CD4-positive, alpha-beta T cell treated with Interleukin-12 subunit alpha and Interleukin-12 subunit beta, for 1 hour (primary cell): ENCODE data around the gene RTF1.

ENCODE experiments used
- DNase-seq: peaks from one replicate; pipeline ENCODE4 v3.0.0-alpha.2; 2020

The RTF1 gene

GRCh38 chr15:41510728-41511127 lies 93.8 kb downstream of the RTF1 start:
- DNase-seq: no peak

DNA sequence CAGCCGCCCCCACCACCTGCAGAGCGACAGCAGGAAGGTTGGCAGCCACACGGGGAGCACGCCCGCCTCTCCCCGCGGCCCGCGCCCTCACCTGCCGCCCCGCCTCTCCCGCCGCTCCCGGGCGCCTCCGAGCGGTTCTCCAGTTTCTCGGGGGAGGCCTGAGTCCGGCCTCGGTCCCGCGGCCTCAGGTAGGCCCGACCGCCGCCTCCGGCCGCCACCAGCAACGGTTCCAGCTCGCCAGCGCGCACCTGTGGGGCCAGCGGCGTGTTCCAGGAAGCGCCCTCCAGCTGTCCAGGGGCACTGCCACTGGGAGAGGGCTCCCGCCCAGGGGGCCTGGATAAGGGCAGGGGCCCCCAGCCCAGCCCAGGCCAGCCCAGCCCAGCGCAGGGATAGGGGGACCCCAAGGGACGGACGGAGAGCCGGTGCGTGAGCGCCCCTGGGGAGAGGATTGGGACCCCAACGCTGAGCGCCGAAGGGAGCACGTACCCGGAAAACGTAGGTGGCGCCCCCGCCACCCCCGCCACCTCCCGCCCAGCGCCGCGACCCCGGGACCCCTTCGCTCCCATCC lies 94.5 kb downstream of the RTF1 start:
- DNase-seq: no peak

DNA sequence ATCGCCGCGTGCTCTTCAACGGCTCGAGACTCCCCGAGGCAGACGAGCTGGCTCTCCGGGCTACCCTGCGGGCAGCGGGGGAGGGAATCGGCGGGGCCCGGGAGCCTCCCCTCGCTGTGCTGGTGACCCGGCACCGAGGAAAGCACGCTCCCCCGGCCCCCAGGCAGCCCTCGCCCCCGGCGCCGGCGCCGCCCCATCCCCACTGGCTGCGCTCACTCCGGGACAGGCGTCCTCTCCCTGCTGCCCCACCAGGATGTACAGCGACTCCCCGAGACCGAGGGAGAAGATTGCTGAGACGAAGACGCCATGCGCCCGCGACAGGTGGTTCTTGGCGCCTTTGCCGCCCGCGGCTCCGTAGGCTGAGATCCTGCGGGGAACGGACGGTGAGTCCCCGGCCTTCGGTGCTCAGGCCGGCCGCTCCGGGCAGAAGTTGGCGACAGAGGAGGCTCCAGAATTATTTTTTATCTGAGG lies 95.0 kb downstream of the RTF1 start:
- DNase-seq: peak; percentile 21

- DNase-seq: no peak
Measured at GRCh38 chr15:41512512-41512939, 95.6 kb downstream of the RTF1 start.

GRCh38 chr15:41512940-41513505 lies 96.1 kb downstream of the RTF1 start:
- DNase-seq: peak; percentile 39

DNA sequence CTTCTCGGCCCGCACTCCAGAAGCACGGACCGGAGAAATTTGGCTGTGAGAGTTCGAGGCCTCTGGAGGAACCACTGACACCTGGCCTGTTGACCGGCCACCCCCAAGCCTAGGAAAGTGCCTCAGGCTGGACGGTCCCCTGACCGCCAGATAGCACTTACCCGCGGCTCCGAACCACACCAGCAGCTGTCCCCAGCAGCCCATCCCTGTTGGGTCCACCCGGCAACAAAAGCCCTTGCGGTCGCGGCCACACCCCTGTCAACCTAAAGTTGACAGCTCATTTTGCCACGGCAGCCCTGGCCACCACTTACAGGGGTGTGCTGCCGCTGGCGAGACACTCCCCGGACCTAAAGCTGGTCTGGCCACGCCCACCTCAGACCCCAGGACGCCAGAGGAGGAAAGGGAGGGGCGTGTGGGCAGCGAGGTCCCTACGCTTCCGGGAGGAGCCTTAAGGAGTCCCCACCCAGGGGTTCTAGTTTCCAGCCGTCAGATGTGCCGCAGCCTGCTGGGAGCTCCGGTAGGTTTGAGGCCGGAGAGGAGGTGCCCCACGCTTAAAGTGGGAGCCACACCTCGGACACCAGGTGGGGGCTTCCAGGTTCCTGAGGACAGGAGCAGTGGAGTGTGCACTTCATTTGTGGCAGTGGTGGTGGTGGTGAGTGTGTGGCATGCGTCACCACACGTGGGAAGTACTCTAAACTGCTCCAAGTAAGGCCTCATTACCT lies 96.8 kb downstream of the RTF1 start, which contains the start of gene LTK:
TSS of gene LTK (minus strand) at position 322 of the 722 bp plus-strand sequence. CDS start at position 204, 118 bp downstream.
- DNase-seq: peak; percentile 25

- DNase-seq: no peak
Measured at GRCh38 chr15:41517895-41518449, 101.1 kb downstream of the RTF1 start.

DNA sequence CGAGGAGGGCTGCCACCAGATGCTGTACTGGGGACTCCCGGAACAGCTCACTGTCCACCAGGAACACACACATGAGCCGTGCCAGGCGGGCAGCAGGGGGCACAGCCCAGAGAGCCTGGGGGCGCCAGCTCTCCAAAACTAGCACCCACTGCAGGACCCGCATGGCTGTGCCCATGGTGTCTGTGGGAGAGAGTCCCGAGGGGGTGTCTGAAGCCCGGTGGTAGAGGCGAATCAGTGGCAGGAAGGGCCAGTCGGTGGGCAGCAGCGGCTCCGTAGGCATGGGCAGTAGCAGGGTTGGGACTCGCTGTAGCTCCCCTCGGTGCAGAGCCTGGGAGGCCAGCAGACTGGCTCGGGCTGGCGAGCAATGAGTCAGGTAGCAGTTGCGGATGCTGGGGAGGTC lies 103.7 kb downstream of the RTF1 start:
- DNase-seq: no peak

DNA sequence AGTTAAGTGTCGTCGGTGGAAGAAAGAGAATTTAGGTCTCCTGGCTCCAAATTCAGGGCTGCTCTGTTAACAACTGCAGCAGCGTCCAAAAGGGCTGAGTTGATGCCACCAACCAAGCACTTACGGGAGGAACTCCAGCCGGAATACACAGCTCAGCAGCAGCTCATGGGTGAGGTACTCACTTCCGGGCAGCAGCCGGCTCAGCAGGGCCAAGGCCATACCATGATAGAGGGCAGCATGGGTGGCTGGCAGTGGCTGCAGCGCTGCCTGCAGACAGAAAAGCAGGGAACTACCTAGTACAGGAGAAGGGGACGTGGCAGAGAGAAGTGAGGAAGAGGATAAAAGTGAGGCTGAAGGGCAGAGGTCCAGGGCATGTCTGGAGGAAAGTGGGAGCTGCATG lies 104.7 kb downstream of the RTF1 start:
- no peak for DNase-seq

- no peak for DNase-seq
Measured at GRCh38 chr15:41523097-41523496, 106.2 kb downstream of the RTF1 start.

GRCh38 chr15:41530363-41530956 lies 113.6 kb downstream of the RTF1 start:
- DNase-seq: no peak
